ENCODE data around the gene FBXW7.

FBXW7 gene

DNA sequence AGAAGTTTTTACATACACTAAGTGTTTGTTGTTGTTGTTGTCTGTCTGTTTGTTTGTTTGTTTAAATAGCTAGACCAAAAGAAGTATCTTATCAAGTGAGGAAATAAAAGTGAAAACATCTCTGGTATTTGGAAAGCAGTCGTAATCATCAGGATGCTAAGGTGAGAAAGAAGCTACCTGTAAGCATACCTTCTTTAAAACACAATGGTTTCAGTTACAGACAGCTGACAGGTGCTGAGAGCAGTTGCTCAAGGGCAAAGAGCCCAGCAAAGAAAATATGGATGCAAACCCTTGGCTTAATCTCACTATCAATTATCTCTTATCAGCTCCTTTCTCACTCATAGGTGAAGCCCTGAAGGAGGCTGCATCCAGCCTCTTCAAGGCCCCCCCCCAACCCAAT is 42.8 kb upstream of the FBXW7 start:
- TF ChIP-seq, protein P1, sequence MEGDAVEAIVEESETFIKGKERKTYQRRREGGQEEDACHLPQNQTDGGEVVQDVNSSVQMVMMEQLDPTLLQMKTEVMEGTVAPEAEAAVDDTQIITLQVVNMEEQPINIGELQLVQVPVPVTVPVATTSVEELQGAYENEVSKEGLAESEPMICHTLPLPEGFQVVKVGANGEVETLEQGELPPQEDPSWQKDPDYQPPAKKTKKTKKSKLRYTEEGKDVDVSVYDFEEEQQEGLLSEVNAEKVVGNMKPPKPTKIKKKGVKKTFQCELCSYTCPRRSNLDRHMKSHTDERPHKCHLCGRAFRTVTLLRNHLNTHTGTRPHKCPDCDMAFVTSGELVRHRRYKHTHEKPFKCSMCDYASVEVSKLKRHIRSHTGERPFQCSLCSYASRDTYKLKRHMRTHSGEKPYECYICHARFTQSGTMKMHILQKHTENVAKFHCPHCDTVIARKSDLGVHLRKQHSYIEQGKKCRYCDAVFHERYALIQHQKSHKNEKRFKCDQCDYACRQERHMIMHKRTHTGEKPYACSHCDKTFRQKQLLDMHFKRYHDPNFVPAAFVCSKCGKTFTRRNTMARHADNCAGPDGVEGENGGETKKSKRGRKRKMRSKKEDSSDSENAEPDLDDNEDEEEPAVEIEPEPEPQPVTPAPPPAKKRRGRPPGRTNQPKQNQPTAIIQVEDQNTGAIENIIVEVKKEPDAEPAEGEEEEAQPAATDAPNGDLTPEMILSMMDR (IDR thresholded peaks at IDR 0.05; ENCODE audit: insufficient read depth, low read length, missing control alignments) = no peak
- no peak overlapping the region for H3K4me3 ChIP-seq (ENCODE audit: low read depth, low read length)
- DNase-seq (ENCODE audit: low read depth, low spot score) = no peak
- ChIA-PET POLR2A (no interaction called here), CTCF (interaction anchor here (0.6 to 1.1 kb wide), 3 partner anchors 38 to 95 kb away, joined by 3 to 5 read pairs (median 3); no protein-coding TSS in a partner anchor)

DNA sequence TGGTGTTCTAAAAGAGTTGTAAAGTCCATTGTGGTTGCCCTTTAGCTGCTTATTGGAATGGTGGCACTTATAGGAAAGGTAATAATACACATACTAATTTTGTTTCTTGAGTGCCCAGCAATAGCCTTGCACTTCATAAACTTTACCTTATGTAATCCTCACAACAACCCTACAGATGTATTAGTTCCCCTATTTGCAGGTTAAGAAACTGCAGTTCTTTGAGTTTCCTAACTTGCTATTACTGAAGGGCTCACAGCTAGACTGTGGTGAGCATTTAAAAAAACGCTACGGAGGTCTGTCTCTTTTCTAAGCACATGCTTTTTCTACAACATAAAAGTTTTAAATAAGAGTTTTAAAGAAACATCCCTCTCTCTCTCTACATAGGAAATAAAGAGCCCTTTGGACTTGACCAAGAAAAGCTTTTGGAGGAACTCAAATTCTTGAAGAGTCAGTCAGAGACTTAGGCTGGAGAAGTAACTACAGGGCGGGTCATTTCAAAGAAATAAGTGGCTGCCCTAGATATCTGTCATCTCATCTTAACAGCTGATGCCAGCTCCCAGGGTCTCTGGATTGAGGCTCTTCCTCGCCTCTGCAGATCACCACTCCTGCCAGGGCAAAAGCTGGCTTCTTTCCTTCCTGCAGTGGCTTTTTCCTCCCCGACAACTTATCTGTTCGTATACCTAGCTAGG is 42.0 kb upstream of the FBXW7 start:
- POLR2A ChIA-PET = no interaction called here
- no peak for DNase-seq (ENCODE audit: low read depth, low spot score)
- CTCF ChIA-PET = interaction anchor here (0.6 to 1.1 kb wide), 2 partner anchors 38 to 95 kb away, joined by 3 to 5 read pairs; no protein-coding TSS in a partner anchor
- no peak overlapping the region for H3K4me3 ChIP-seq (ENCODE audit: low read depth, low read length)
- TF ChIP-seq, protein P1 (IDR thresholded peaks at IDR 0.05; ENCODE audit: insufficient read depth, low read length, missing control alignments) = no peak

DNA sequence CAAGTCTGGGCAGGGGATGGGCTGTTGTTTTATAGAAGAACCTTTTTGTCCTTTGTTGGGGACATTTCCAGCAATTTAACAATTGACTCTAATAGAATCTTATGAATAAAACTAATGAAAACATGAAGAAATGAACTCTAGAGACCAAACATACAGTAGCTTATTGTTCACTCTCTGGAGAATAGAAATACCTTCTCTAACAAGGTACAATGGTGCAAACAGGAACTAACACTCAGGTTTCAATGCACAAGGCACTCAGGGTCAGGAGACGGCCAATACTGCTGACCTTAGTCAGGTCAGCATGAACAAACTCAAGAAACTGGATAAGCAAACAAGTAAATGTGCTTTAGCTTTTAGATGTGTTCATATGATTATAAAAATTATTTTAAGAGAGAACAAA is 39.6 kb upstream of the FBXW7 start:
- H3K4me3 ChIP-seq (ENCODE audit: low read depth, low read length) = no peak overlapping the region
- CTCF ChIA-PET = no interaction called here
- no peak for DNase-seq (ENCODE audit: low read depth, low spot score)
- TF ChIP-seq, protein P1 (IDR thresholded peaks at IDR 0.05; ENCODE audit: insufficient read depth, low read length, missing control alignments) = no peak
- POLR2A ChIA-PET = no interaction called here

DNA sequence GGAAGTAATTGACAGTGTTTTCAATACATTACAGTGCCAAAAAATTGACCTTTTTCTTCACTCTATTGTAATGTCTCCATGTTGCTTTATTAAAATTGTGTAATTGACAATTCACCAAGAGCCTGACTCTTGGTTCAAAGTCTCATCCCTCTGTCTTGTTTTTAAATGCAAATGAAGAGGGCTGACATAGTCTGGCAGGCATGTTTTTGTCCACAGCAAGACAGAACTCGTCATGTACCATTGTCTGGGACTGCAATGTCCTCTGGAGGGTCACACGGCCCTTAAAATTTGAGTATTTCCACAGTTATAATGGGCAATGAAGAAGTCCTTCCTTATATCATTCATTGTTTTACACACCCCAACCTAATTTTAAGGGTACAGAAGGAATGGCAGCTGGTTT is 38.0 kb upstream of the FBXW7 start:
- CTCF ChIA-PET = interaction anchor here (1.0 kb wide), 1 partner anchor 16 kb away, joined by 3 read pairs; no protein-coding TSS in a partner anchor
- no peak overlapping the region for H3K4me3 ChIP-seq (ENCODE audit: low read depth, low read length)
- POLR2A ChIA-PET = no interaction called here
- DNase-seq (ENCODE audit: low read depth, low spot score) = no peak
- TF ChIP-seq, protein P1 (IDR thresholded peaks at IDR 0.05; ENCODE audit: insufficient read depth, low read length, missing control alignments) = no peak

DNA sequence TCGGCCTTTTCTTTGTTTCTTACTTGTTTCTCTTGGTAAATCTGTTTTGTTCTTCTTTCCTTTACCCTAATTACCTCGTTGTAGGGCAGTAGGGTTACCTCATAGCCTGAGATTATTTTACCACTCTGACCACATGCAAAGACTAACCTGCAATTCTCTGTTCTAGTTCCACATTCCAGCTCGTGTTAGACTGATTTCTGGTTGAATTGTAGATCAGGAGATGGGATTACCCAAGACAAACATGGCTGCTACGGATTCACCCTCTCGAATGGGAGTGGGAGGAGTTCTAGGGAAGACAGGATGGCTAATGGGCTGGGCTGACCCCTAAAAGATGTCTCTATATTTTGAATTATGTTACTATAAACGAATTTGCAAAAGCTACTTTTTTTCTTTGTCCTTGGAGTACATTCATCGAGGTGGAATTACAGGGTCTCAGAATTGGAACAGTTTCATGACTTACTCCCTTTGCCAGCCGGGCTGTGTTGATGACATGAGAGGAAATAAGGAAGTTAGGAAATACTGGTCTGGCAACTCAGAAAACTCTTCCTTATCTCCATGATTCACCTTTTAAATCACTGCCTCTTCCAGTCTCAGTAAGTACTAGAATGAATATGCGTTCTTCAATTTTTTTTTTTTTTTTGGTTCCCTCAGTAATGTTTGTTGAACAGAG is 36.7 kb upstream of the FBXW7 start:
- POLR2A ChIA-PET = interaction anchor here (0.6 kb wide), 1 partner anchor 16 kb away, joined by 3 read pairs; no protein-coding TSS in a partner anchor
- TF ChIP-seq, protein P1 (IDR thresholded peaks at IDR 0.05; ENCODE audit: insufficient read depth, low read length, missing control alignments) = no peak
- no peak overlapping the region for H3K4me3 ChIP-seq (ENCODE audit: low read depth, low read length)
- DNase-seq (ENCODE audit: low read depth, low spot score) = no peak
- CTCF ChIA-PET = no interaction called here

DNA sequence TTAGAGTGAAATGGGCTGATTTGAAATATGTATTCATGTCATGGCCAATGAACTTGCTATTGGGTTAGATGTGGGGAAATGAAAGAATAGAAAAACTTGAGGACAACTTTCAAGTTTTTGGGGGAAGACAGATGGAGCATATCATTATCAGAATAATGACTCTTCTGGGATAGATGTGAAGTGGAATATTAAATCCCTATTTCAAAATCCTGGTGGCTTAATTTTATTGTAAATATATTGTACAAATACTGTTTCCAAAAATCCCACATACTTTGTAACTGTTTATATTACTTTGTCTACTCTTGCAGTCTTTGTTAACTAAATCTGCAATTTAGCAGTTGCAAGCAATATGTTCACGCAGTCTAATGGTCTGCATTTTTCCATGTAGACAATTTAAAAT is 35.9 kb upstream of the FBXW7 start:
- POLR2A ChIA-PET = interaction anchor here (0.6 kb wide), 1 partner anchor 15 kb away, joined by 3 read pairs; no protein-coding TSS in a partner anchor
- CTCF ChIA-PET = no interaction called here
- no peak for DNase-seq (ENCODE audit: low read depth, low spot score)
- no peak overlapping the region for H3K4me3 ChIP-seq (ENCODE audit: low read depth, low read length)
- TF ChIP-seq, protein P1 (IDR thresholded peaks at IDR 0.05; ENCODE audit: insufficient read depth, low read length, missing control alignments) = no peak

Measured in AG04449 (cell line).